Hepatocyte (in vitro differentiated cells): ENCODE measurements around the gene GLS.

Experiments used
- CTCF ChIP-seq: fragments of 200-600 bp; sonication (generic); IDR thresholded peaks from 2 replicates; pipeline ENCODE4 v1.5.1; 2016; ENCODE audit warnings: antibody characterized with exemption, mild to moderate bottlenecking; ENCODE audit not compliant: poor library complexity
- EZH2 ChIP-seq: fragments of 200-600 bp; sonication (generic); IDR thresholded peaks from 2 replicates; pipeline ENCODE4 v1.6.1; 2016; ENCODE audit warnings: antibody characterized with exemption, mild to moderate bottlenecking, borderline replicate concordance

- TF ChIP-seq CTCF (no peak), EZH2 (no peak)
Measured at GRCh38 chr2:190844700-190845401, 35.8 kb upstream of the GLS start.
